WTC11 (cell line): ENCODE results near the gene PHACTR2. TPM values are rescaled to one million over a fixed set of nuclear protein-coding genes. Genes with fewer than 3 reads are reported as not detected.

Source experiments
- ATAC-seq: fragments of 200-7000 bp; cut with Tn5 transposase; 2 replicates; pipeline ENCODE4 v1.10.0; 2021; ENCODE audit warnings: mild to moderate bottlenecking, moderate library complexity
- CTCF ChIA-PET: fragments of 300-600 bp; sonication (Branson Sonifier 250); formaldehyde crosslinking; loops from one replicate; lab custom pipeline; 2021; ENCODE audit warnings: antibody characterized with exemption; lab: Charles Lee
- POLR2A ChIA-PET: fragments of 350-600 bp; sonication (Branson Sonifier 250); formaldehyde crosslinking; loops from one replicate; lab custom pipeline; 2021; ENCODE audit warnings: antibody characterized with exemption; lab: Charles Lee
- DNase-seq: peaks from one replicate; pipeline ENCODE4 v3.0.0; 2021; ENCODE audit warnings: low spot score
- H3K27ac Mint-ChIP-seq: 2 replicates; pipeline ENCODE4 v1.8.0; 2021; ENCODE audit warnings: mixed read lengths
- H3K27me3 Mint-ChIP-seq: 2 replicates; pipeline ENCODE4 v1.8.0; 2021; ENCODE audit warnings: low read depth, mild to moderate bottlenecking, moderate library complexity, mixed read lengths
- H3K36me3 Mint-ChIP-seq: 2 replicates; pipeline ENCODE4 v1.8.0; 2021; ENCODE audit warnings: mixed read lengths
- H3K4me1 Mint-ChIP-seq: 2 replicates; pipeline ENCODE4 v1.8.0; 2022; ENCODE audit warnings: mixed read lengths
- H3K4me3 Mint-ChIP-seq: 2 replicates; pipeline ENCODE4 v1.8.0; 2021; ENCODE audit warnings: mild to moderate bottlenecking, moderate library complexity, mixed read lengths
- H3K9me3 Mint-ChIP-seq: 2 replicates; pipeline ENCODE4 v1.8.0; 2021; ENCODE audit warnings: mixed read lengths
- CREB1 ChIP-seq: sonication (generic); formaldehyde crosslinking; IDR thresholded peaks from 2 replicates; pipeline ENCODE4 v1.8.0; 2023; ENCODE audit warnings: mild to moderate bottlenecking, missing genetic modification reagents
- E2F4 ChIP-seq: sonication (generic); formaldehyde crosslinking; IDR thresholded peaks from 2 replicates; pipeline ENCODE4 v1.8.1; 2022; ENCODE audit warnings: low read depth, mild to moderate bottlenecking, moderate library complexity, missing genetic modification reagents, borderline replicate concordance
- E2F5 ChIP-seq: sonication (generic); formaldehyde crosslinking; IDR thresholded peaks from 2 replicates; pipeline ENCODE4 v1.8.1; 2022; ENCODE audit warnings: mild to moderate bottlenecking, moderate library complexity, missing genetic modification reagents
- ETV6 ChIP-seq: sonication (generic); formaldehyde crosslinking; IDR thresholded peaks from 2 replicates; pipeline ENCODE4 v1.8.1; 2022; ENCODE audit warnings: mild to moderate bottlenecking, missing genetic modification reagents
- FOXP1 ChIP-seq: sonication (generic); formaldehyde crosslinking; IDR thresholded peaks from 2 replicates; pipeline ENCODE4 v1.8.0; 2022; ENCODE audit warnings: missing genetic modification reagents, mild to moderate bottlenecking, moderate library complexity, borderline replicate concordance
- GABPB1 ChIP-seq: sonication (generic); formaldehyde crosslinking; IDR thresholded peaks from 2 replicates; pipeline ENCODE4 v1.8.1; 2023; ENCODE audit warnings: mild to moderate bottlenecking, missing genetic modification reagents
- HMGA2 ChIP-seq: fragments of 250-450 bp; sonication (Bioruptor Pico); IDR thresholded peaks from 2 replicates; pipeline ENCODE4 v1.4.0; 2021; ENCODE audit warnings: mild to moderate bottlenecking, moderate library complexity
- NR1H2 ChIP-seq: sonication (generic); formaldehyde crosslinking; IDR thresholded peaks from 2 replicates; pipeline ENCODE4 v1.9.0; 2021; ENCODE audit warnings: mild to moderate bottlenecking, moderate library complexity, missing genetic modification reagents
- SMAD3 ChIP-seq: sonication (generic); formaldehyde crosslinking; IDR thresholded peaks from 2 replicates; pipeline ENCODE4 v1.8.0; 2022; ENCODE audit warnings: missing genetic modification reagents, mild to moderate bottlenecking, borderline replicate concordance
- TEAD4 ChIP-seq: sonication (generic); formaldehyde crosslinking; IDR thresholded peaks from 2 replicates; pipeline ENCODE4 v1.8.0; 2022; ENCODE audit warnings: mild to moderate bottlenecking, missing genetic modification reagents
- ZNF219 ChIP-seq: sonication (generic); formaldehyde crosslinking; IDR thresholded peaks from 2 replicates; pipeline ENCODE4 v1.8.0; 2023; ENCODE audit warnings: missing genetic modification reagents, mild to moderate bottlenecking, borderline replicate concordance
- ZNF232 ChIP-seq: sonication (generic); formaldehyde crosslinking; IDR thresholded peaks from 2 replicates; pipeline ENCODE4 v1.8.0; 2022; ENCODE audit warnings: mild to moderate bottlenecking, missing genetic modification reagents
- ZNF396 ChIP-seq: fragments of 250-450 bp; sonication (Bioruptor Pico); IDR thresholded peaks from 2 replicates; pipeline ENCODE4 v1.8.0; 2021; ENCODE audit warnings: mild to moderate bottlenecking, moderate library complexity, borderline replicate concordance
- ZSCAN18 ChIP-seq: fragments of 250-450 bp; sonication (Bioruptor Pico); IDR thresholded peaks from 2 replicates; pipeline ENCODE4 v2.1.2; 2022; ENCODE audit warnings: mild to moderate bottlenecking, moderate library complexity
- total RNA-seq: library from RNA; stranded (reverse); gene quantifications from 3 replicates; pipeline ENCODE4 v1.2.3, GENCODE V29; 2021
- TF ChIP-seq, protein P1 (sequence below): sonication (generic); formaldehyde crosslinking; IDR thresholded peaks from 2 replicates; pipeline ENCODE4 v1.8.0; 2023; ENCODE audit warnings: missing genetic modification reagents, mild to moderate bottlenecking, borderline replicate concordance
- TF ChIP-seq, protein P2 (sequence below): sonication (generic); formaldehyde crosslinking; IDR thresholded peaks from 2 replicates; pipeline ENCODE4 v1.8.0; 2022; ENCODE audit warnings: missing genetic modification reagents
- TF ChIP-seq, protein P3 (sequence below): sonication (generic); formaldehyde crosslinking; IDR thresholded peaks from 2 replicates; pipeline ENCODE4 v1.8.0; 2022; ENCODE audit warnings: mild to moderate bottlenecking, missing genetic modification reagents
- TF ChIP-seq, protein P4 (sequence below): sonication (generic); formaldehyde crosslinking; IDR thresholded peaks from 2 replicates; pipeline ENCODE4 v1.8.1; 2023; ENCODE audit warnings: mild to moderate bottlenecking, moderate library complexity, missing genetic modification reagents
- TF ChIP-seq, protein P5 (sequence below): sonication (generic); formaldehyde crosslinking; IDR thresholded peaks from 2 replicates; pipeline ENCODE4 v1.8.0; 2022; ENCODE audit warnings: mild to moderate bottlenecking, missing genetic modification reagents

Gene PHACTR2
- total RNA-seq, 1 experiment from 2014 or later = 90.5 TPM

GRCh38 chr6:143685653-143686052 lies 7.9 kb downstream of the PHACTR2 start (continued):
- TF ChIP-seq E2F4 (CRISPR knock-in tag) (no peak), SMAD3 (CRISPR knock-in tag) (no peak), ZNF219 (no peak), ETV6 (CRISPR knock-in tag) (no peak)
- TF ChIP-seq, all 79 proteins: peak for 0

DNA sequence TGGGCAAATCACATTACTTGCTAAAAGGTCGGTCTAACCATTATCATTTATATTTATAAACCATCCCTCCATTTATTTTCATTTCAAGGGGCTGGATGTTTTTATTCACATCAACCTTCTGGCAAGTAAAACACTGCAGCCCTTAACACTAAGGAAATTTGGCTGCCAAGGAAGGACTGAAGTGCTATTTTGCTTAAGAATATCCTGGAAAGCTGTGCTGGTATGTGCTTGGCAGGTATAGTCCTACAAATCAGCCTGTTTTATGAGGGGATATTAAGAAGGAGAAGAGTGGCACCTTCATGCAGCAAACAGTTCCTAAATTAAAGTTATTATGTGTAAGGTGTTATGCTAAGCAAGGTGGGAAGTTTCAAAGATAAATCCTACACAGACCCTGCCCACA lies 9.8 kb downstream of the PHACTR2 start:
- Mint-ChIP-seq H3K27ac (peak overlapping the region; percentile 75; the same call in 1 of the 2 replicates), H3K9me3 (peaks cover 11% of the 10 kb centered on the region), H3K36me3 (peaks cover 28% of the 10 kb centered on the region), H3K27me3 (no peaks in the 10 kb centered on the region), H3K4me3 (no peak overlapping the region), H3K4me1 (peaks cover 68% of the 10 kb centered on the region)
- ATAC-seq (no peak), DNase-seq (no peak)
- ChIA-PET CTCF (no interaction called here), POLR2A (no interaction called here)
- TF ChIP-seq, protein P1, sequence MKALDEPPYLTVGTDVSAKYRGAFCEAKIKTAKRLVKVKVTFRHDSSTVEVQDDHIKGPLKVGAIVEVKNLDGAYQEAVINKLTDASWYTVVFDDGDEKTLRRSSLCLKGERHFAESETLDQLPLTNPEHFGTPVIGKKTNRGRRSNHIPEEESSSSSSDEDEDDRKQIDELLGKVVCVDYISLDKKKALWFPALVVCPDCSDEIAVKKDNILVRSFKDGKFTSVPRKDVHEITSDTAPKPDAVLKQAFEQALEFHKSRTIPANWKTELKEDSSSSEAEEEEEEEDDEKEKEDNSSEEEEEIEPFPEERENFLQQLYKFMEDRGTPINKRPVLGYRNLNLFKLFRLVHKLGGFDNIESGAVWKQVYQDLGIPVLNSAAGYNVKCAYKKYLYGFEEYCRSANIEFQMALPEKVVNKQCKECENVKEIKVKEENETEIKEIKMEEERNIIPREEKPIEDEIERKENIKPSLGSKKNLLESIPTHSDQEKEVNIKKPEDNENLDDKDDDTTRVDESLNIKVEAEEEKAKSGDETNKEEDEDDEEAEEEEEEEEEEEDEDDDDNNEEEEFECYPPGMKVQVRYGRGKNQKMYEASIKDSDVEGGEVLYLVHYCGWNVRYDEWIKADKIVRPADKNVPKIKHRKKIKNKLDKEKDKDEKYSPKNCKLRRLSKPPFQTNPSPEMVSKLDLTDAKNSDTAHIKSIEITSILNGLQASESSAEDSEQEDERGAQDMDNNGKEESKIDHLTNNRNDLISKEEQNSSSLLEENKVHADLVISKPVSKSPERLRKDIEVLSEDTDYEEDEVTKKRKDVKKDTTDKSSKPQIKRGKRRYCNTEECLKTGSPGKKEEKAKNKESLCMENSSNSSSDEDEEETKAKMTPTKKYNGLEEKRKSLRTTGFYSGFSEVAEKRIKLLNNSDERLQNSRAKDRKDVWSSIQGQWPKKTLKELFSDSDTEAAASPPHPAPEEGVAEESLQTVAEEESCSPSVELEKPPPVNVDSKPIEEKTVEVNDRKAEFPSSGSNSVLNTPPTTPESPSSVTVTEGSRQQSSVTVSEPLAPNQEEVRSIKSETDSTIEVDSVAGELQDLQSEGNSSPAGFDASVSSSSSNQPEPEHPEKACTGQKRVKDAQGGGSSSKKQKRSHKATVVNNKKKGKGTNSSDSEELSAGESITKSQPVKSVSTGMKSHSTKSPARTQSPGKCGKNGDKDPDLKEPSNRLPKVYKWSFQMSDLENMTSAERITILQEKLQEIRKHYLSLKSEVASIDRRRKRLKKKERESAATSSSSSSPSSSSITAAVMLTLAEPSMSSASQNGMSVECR (CRISPR knock-in tag) = no peak
- TF ChIP-seq NR1H2 = no peak
- TF ChIP-seq FOXP1 (CRISPR knock-in tag) = no peak
- no peak for TF ChIP-seq GABPB1
- no peak for TF ChIP-seq ZNF232
- TF ChIP-seq, protein P2, sequence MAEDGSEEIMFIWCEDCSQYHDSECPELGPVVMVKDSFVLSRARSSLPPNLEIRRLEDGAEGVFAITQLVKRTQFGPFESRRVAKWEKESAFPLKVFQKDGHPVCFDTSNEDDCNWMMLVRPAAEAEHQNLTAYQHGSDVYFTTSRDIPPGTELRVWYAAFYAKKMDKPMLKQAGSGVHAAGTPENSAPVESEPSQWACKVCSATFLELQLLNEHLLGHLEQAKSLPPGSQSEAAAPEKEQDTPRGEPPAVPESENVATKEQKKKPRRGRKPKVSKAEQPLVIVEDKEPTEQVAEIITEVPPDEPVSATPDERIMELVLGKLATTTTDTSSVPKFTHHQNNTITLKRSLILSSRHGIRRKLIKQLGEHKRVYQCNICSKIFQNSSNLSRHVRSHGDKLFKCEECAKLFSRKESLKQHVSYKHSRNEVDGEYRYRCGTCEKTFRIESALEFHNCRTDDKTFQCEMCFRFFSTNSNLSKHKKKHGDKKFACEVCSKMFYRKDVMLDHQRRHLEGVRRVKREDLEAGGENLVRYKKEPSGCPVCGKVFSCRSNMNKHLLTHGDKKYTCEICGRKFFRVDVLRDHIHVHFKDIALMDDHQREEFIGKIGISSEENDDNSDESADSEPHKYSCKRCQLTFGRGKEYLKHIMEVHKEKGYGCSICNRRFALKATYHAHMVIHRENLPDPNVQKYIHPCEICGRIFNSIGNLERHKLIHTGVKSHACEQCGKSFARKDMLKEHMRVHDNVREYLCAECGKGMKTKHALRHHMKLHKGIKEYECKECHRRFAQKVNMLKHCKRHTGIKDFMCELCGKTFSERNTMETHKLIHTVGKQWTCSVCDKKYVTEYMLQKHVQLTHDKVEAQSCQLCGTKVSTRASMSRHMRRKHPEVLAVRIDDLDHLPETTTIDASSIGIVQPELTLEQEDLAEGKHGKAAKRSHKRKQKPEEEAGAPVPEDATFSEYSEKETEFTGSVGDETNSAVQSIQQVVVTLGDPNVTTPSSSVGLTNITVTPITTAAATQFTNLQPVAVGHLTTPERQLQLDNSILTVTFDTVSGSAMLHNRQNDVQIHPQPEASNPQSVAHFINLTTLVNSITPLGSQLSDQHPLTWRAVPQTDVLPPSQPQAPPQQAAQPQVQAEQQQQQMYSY = no peak
- TF ChIP-seq, protein P3, sequence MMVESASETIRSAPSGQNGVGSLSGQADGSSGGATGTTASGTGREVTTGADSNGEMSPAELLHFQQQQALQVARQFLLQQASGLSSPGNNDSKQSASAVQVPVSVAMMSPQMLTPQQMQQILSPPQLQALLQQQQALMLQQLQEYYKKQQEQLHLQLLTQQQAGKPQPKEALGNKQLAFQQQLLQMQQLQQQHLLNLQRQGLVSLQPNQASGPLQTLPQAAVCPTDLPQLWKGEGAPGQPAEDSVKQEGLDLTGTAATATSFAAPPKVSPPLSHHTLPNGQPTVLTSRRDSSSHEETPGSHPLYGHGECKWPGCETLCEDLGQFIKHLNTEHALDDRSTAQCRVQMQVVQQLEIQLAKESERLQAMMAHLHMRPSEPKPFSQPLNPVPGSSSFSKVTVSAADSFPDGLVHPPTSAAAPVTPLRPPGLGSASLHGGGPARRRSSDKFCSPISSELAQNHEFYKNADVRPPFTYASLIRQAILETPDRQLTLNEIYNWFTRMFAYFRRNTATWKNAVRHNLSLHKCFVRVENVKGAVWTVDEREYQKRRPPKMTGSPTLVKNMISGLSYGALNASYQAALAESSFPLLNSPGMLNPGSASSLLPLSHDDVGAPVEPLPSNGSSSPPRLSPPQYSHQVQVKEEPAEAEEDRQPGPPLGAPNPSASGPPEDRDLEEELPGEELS (CRISPR knock-in tag) = no peak
- TF ChIP-seq, protein P4, sequence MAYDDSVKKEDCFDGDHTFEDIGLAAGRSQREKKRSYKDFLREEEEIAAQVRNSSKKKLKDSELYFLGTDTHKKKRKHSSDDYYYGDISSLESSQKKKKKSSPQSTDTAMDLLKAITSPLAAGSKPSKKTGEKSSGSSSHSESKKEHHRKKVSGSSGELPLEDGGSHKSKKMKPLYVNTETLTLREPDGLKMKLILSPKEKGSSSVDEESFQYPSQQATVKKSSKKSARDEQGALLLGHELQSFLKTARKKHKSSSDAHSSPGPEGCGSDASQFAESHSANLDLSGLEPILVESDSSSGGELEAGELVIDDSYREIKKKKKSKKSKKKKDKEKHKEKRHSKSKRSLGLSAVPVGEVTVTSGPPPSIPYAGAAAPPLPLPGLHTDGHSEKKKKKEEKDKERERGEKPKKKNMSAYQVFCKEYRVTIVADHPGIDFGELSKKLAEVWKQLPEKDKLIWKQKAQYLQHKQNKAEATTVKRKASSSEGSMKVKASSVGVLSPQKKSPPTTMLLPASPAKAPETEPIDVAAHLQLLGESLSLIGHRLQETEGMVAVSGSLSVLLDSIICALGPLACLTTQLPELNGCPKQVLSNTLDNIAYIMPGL (CRISPR knock-in tag) = no peak
- TF ChIP-seq ZSCAN18 (CRISPR knock-in tag) = no peak
- TF ChIP-seq CREB1 (CRISPR knock-in tag) = no peak
- no peak for TF ChIP-seq E2F5 (CRISPR knock-in tag)
- TF ChIP-seq TEAD4 (CRISPR knock-in tag) = no peak
- no peak for TF ChIP-seq E2F4 (CRISPR knock-in tag)
- TF ChIP-seq, protein P5, sequence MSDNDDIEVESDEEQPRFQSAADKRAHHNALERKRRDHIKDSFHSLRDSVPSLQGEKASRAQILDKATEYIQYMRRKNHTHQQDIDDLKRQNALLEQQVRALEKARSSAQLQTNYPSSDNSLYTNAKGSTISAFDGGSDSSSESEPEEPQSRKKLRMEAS (CRISPR knock-in tag) = no peak
- no peak for TF ChIP-seq HMGA2 (CRISPR knock-in tag)
- TF ChIP-seq ZNF396 = no peak
